GM10266 (cell line): ENCODE measurements around the gene GNG13.
"Not testable (repeated sequence)": the region's sequence is repeated elsewhere in the genome, so short reads cannot be mapped to it uniquely, and the experiment has no call there.

Source experiments
- DNase-seq: peaks from one replicate; pipeline ENCODE4 v3.0.0; 2012; ENCODE audit errors: extremely low spot score
- TF ChIP-seq, protein P1 (sequence below): IDR thresholded peaks from 2 replicates; pipeline ENCODE4 v1.5.1; 2012; ENCODE audit warnings: mild to moderate bottlenecking, low read depth; ENCODE audit not compliant: control insufficient read depth, insufficient read depth; ENCODE audit errors: missing control alignments

GNG13 gene

DNA sequence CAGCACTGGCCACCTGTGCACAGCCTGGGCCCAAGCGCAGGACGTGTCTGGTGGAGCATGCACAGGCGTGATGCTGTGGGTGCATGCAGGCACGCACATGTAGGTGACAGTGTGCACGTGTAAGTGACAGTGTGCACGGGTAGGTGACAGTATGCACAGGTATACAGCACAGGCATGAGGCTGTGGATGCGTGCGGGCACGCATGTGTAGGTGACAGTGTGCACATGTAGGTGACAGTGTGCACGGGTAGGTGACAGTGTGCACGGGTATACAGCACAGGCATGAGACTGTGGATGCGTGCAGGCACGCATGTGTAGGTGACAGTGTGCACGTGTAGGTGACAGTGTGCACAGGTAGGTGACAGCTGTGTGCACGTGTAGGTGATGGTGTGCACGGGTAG, 20.2 kb downstream of the GNG13 start:
- TF ChIP-seq, protein P1, sequence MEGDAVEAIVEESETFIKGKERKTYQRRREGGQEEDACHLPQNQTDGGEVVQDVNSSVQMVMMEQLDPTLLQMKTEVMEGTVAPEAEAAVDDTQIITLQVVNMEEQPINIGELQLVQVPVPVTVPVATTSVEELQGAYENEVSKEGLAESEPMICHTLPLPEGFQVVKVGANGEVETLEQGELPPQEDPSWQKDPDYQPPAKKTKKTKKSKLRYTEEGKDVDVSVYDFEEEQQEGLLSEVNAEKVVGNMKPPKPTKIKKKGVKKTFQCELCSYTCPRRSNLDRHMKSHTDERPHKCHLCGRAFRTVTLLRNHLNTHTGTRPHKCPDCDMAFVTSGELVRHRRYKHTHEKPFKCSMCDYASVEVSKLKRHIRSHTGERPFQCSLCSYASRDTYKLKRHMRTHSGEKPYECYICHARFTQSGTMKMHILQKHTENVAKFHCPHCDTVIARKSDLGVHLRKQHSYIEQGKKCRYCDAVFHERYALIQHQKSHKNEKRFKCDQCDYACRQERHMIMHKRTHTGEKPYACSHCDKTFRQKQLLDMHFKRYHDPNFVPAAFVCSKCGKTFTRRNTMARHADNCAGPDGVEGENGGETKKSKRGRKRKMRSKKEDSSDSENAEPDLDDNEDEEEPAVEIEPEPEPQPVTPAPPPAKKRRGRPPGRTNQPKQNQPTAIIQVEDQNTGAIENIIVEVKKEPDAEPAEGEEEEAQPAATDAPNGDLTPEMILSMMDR = no peak
- DNase-seq = no peak

DNA sequence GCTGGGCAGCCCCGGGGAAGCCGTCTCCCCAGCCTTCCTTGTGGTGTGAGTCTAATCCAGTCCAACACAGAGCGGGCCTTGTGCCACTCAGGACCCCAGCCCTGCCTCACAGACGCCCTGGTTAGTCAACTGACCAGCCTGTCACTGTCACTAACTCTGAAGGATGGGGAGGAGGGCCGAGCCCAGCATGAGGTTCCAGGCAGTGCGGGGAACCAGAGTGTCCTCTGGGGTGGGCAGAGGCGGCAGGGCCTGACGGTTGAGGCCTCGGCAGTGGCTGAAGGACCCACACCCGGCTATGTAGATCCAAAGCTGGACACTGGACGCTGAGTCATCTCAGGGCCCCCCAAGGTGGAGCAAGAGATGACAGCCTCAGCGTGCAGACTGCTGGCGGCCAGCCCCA, 21.0 kb downstream of the GNG13 start:
- DNase-seq = no peak
- TF ChIP-seq, protein P1 = no peak

DNA sequence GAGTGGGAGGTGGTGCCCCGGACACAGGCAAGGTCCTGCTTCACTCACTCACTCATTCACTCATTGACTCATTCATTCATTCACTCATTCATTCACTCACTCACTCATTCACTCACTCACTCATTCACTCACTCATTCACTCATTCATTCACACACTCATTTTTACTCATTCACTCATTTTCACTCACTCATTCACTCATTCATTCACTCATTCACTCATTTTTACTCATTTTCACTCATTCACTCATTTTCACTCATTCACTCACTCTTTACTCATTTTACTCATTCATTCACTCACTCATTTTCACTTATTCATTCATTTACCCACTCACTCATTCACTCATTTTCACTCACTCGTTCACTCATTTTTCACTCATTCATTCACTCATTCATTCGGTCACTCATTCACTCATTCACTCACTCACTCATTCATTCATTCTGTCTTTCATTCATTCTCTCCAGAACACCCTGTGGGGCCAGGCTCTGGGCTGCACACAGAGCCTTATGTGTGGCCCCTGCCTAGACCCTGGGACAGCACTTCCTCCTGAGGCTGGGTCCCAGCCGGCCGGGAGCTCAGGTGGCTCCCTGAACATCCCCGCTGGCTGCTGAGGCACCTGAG, 21.5 kb downstream of the GNG13 start:
- DNase-seq = no peak
- TF ChIP-seq, protein P1 = no peak

- TF ChIP-seq, protein P1 = no peak
- no peak for DNase-seq
Measured at GRCh38 chr16:778447-778846, 22.1 kb downstream of the GNG13 start.

DNA sequence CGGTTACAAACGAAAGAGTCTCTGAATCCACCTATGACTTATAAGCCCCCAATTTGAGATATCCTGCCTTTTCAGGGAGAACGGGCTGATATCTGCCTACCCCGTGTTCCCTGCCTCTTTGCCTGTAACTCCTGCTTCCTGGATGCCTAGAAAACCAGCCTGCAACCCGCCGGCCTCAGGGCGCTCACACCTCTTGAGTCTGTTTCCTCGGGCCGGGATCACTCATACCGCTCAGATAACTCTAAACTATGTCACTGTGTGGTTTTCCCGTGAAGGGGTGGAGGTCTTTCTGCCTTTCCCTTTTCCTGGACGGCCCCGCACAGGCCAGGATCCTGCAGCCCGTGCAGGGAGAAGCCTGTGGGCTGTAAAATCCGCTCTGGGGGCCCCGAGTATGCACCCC, 22.7 kb downstream of the GNG13 start:
- no peak for DNase-seq
- TF ChIP-seq, protein P1 = no peak

DNA sequence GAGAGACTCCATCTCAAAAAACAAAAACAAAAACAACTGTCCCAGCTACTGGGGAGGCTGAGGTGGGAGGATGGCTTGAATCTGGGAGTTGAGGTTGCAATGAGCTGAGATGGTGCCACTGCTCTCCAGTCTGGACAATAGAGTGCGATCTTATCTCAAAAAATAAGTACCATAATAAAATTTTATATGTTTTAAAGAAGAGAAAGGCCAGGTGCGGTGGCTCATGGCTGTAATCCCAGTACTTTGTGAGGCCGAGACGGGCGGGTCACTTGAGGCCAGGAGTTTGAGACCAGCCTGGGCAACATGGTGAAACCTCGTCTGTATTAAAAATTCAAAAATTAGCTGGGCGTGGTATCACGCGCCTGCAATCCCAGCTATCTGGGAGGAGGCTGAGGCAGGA, 23.7 kb downstream of the GNG13 start:
- no peak for DNase-seq
- TF ChIP-seq, protein P1 = no peak

DNA sequence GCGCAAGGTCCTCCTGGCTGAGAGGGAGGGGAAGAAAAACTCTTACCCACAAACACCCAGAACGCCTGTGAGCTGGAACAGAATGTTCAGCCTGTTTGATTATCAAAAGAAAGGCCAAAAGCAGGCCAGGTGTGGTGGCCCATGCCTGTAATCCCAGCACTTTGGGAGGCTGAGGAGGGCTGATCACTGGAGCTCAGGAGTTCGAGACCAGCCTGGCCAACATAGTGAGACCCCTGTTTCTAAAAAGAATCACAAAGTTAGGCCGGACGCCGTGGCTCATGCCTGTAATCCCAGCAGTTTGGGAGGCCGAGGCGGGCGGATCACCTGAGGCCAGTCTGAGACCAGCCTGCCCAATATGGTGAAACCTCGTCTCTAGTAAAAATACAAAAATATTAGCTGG, 24.2 kb downstream of the GNG13 start:
- not testable (repeated sequence) for DNase-seq

DNA sequence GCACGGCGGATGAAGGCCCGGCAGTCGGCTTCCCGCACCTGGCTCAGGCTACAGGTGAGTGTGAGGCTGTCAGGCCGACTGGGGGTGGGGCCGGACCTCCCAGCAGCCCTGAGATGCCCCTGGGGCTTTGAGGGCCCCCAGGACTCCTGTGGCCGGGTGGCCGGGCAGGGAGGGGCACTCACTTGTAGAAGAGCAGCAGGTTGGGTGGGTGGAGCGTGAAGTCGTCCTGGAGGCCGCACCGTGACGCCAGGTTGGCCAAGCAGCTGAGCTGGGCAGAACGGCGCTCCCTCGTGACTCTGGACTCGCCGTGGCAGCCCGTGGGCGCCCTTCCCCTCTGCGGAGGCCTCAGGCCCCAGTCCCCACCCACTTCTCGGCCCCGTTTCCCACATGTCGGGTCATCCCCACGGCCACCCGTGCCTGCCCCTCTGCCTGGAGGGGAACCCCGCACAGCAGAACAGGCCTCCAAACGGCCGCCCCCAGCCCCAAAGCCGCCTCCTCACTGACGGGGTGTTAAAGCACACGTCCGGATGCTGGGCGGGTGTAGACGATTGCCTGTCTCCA, 25.2 kb downstream of the GNG13 start:
- no peak for DNase-seq

More for the DNA sequence above, 25.2 kb downstream of the GNG13 start:
- TF ChIP-seq, protein P1 = no peak
